Endodermal cell (in vitro differentiated cells): ENCODE measurements around the gene TEX22. TPM values are rescaled to one million over a fixed set of nuclear protein-coding genes. Genes with fewer than 3 reads are reported as not detected.

Experiments used
- DNase-seq: peaks from one replicate; pipeline ENCODE4 v3.0.0-alpha.2; 2017
- H3K27ac ChIP-seq: 2 replicates; pipeline ENCODE4 v1.5.1; 2013; ENCODE audit warnings: mild to moderate bottlenecking, low read depth, low read length, moderate library complexity
- H3K27me3 ChIP-seq: 2 replicates; pipeline ENCODE4 v1.6.1; 2013; ENCODE audit warnings: mild to moderate bottlenecking, low read length, moderate library complexity; ENCODE audit not compliant: insufficient read depth, control insufficient read depth, poor library complexity, severe bottlenecking
- H3K36me3 ChIP-seq: 2 replicates; pipeline ENCODE4 v1.7.0; 2013; ENCODE audit warnings: mild to moderate bottlenecking, low read length, moderate library complexity; ENCODE audit not compliant: control insufficient read depth, insufficient read depth
- H3K4me1 ChIP-seq: one replicate; pipeline ENCODE4 v1.7.0; 2013; ENCODE audit warnings: low read length; ENCODE audit not compliant: control insufficient read depth, insufficient read depth
- H3K4me3 ChIP-seq: 2 replicates; pipeline ENCODE4 v1.5.1; 2013; ENCODE audit warnings: mild to moderate bottlenecking, low read length, moderate library complexity
- H3K9ac ChIP-seq: 2 replicates; pipeline ENCODE4 v1.6.1; 2013; ENCODE audit warnings: mild to moderate bottlenecking, low read length, moderate library complexity; ENCODE audit not compliant: poor library complexity, severe bottlenecking; ENCODE audit errors: extremely low read depth
- H3K9me3 ChIP-seq: 2 replicates; pipeline ENCODE4 v1.6.1; 2013; ENCODE audit warnings: mild to moderate bottlenecking, low read length, moderate library complexity; ENCODE audit not compliant: control insufficient read depth
- H3K27ac Mint-ChIP-seq: 2 replicates; pipeline ENCODE4 v1.8.0; 2020; ENCODE audit warnings: mixed read lengths
- H3K27me3 Mint-ChIP-seq: 2 replicates; pipeline ENCODE4 v1.8.0; 2021; ENCODE audit warnings: mild to moderate bottlenecking, mixed read lengths; ENCODE audit not compliant: insufficient read depth
- H3K36me3 Mint-ChIP-seq: 2 replicates; pipeline ENCODE4 v1.8.0; 2020; ENCODE audit warnings: low read depth, mixed read lengths
- H3K4me1 Mint-ChIP-seq: 2 replicates; pipeline ENCODE4 v1.8.0; 2020; ENCODE audit warnings: mixed read lengths
- H3K4me3 Mint-ChIP-seq: 2 replicates; pipeline ENCODE4 v1.8.0; 2020; ENCODE audit warnings: mild to moderate bottlenecking, moderate library complexity, mixed read lengths
- H3K9me3 Mint-ChIP-seq: 2 replicates; pipeline ENCODE4 v1.8.0; 2020; ENCODE audit warnings: mild to moderate bottlenecking, mixed read lengths
- WGBS, 2 experiments: methylation state at CpG; one replicate each; pipeline versions ENCODE4 v1.1.5 to v1.1.7; 2013; ENCODE audit warnings: missing lambda C conversion rate in 2 of 2, mixed read lengths in 1 of 2; ENCODE audit not compliant: insufficient coverage in 1 of 2, insufficient read length in 1 of 2; 5-methylcytosine and 5-hydroxymethylcytosine counted together
- total RNA-seq, 2 donors: library from RNA; stranded (reverse); fragmentation: NEBNext Ultra II Directional in 1 of 2; extraction: Animal tissue kit (Norgen Biotek cat#: 25700) in 1 of 2; gene quantifications; 2 replicates in 1 of 2; 3 replicates in 1 of 2; pipeline ENCODE4 v1.2.1, GENCODE V29; 2021
- TF ChIP-seq, protein P1 (sequence below): fragments of 200-600 bp; sonication (generic); conservative IDR thresholded peaks from 2 replicates; pipeline ENCODE4 v1.5.0; 2021; ENCODE audit warnings: antibody characterized with exemption, mild to moderate bottlenecking

TEX22 gene
- total RNA-seq, 2 donors from 2014 or later: 1.9 to 3.5 TPM

DNA sequence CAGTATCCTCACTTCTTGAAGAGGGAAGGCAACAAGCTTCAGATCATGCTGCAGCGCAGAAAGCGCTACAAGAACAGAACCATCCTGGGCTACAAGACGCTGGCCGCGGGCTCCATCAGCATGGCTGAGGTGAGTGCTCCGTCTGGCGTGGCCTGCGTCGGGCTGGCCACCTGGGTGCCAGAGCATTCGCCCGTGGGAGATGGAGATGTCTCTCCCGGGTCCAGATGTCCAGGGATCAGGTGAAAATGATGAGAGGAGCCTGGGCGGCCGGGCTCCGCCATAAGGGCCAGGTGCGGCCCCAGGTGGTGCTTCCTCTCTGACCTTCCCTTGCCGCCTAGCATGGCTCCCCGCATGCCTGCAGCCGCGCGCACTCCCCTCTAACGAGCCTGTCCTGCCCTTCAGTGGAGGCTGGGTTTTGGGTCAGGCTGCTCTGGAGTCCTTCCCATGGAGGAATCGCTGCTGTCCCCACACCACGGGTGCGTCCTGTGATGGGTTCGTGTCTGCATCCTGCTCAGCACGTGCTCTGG is 43.2 kb upstream of the TEX22 start:
- no peak overlapping the region for H3K27ac ChIP-seq
- no peaks in the 10 kb centered on the region for H3K9me3 Mint-ChIP-seq
- DNase-seq: no peak
- H3K27me3 Mint-ChIP-seq: no peaks in the 10 kb centered on the region
- H3K4me1 ChIP-seq: no peaks in the 10 kb centered on the region
- 94 to 96% methylated on average over 17 to 27 of the region's 27 CpGs for WGBS, 2 experiments
- TF ChIP-seq, protein P1, sequence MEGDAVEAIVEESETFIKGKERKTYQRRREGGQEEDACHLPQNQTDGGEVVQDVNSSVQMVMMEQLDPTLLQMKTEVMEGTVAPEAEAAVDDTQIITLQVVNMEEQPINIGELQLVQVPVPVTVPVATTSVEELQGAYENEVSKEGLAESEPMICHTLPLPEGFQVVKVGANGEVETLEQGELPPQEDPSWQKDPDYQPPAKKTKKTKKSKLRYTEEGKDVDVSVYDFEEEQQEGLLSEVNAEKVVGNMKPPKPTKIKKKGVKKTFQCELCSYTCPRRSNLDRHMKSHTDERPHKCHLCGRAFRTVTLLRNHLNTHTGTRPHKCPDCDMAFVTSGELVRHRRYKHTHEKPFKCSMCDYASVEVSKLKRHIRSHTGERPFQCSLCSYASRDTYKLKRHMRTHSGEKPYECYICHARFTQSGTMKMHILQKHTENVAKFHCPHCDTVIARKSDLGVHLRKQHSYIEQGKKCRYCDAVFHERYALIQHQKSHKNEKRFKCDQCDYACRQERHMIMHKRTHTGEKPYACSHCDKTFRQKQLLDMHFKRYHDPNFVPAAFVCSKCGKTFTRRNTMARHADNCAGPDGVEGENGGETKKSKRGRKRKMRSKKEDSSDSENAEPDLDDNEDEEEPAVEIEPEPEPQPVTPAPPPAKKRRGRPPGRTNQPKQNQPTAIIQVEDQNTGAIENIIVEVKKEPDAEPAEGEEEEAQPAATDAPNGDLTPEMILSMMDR: no peak
- no peak overlapping the region for H3K9ac ChIP-seq
- peaks cover 3% of the 10 kb centered on the region for H3K36me3 ChIP-seq
- no peaks in the 10 kb centered on the region for H3K27me3 ChIP-seq
- H3K27ac Mint-ChIP-seq: no peak overlapping the region
- H3K36me3 Mint-ChIP-seq: peaks cover 6% of the 10 kb centered on the region
- H3K9me3 ChIP-seq: no peaks in the 10 kb centered on the region
- no peak overlapping the region for H3K4me3 ChIP-seq
- no peak overlapping the region for H3K4me3 Mint-ChIP-seq
- H3K4me1 Mint-ChIP-seq: peaks cover 2% of the 10 kb centered on the region

DNA sequence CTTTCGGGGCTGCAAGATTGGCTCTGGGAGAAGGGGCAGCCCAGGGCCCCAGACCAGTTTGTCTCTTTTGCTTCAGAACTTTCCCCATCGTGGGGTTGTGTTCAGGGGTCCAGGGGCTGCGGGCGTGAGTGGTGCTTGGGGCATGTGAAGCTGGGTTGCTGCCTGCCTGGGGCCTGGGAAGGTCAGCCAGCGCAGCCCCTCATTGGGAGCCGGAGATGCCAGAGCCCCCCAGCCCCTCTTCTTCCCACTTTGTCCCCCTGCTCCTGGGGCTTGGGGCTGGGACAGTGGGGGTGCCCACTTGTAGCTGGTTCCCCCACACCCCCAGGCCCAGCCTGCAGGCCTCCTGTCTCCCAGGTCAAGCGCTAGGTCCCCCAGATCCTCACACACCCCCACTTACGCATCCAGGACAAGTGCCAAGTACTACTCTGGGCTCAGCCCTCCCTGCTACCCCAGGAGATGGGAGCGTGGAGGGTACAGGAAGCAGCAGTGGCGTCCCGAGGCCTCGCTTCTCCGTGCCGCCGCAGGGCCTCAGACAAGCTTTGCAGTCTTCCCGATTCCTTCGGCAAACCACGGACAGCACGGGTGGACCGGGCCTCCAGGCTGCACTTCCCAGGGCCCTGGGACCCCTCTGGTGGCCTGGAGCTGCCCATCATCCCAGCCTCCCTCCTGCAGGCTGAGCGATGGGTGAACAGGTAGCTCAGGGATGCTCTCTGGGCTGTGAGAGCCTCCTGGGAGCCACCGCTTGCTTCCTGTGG is 42.3 kb upstream of the TEX22 start:
- H3K27me3 ChIP-seq: no peaks in the 10 kb centered on the region
- DNase-seq: no peak
- peaks cover 10% of the 10 kb centered on the region for H3K36me3 ChIP-seq
- peaks cover 4% of the 10 kb centered on the region for H3K9me3 ChIP-seq
- peaks cover 2% of the 10 kb centered on the region for H3K4me1 Mint-ChIP-seq
- H3K4me3 Mint-ChIP-seq: no peak overlapping the region
- no peak overlapping the region for H3K9ac ChIP-seq
- H3K4me3 ChIP-seq: no peak overlapping the region
- no peak overlapping the region for H3K27ac ChIP-seq
- H3K9me3 Mint-ChIP-seq: no peaks in the 10 kb centered on the region
- no peaks in the 10 kb centered on the region for H3K4me1 ChIP-seq
- 90 to 92% methylated on average over 18 to 22 of the region's 22 CpGs for WGBS, 2 experiments
- H3K27me3 Mint-ChIP-seq: no peaks in the 10 kb centered on the region
- peaks cover 12% of the 10 kb centered on the region for H3K36me3 Mint-ChIP-seq
- TF ChIP-seq, protein P1: no peak
- H3K27ac Mint-ChIP-seq: no peak overlapping the region

DNA sequence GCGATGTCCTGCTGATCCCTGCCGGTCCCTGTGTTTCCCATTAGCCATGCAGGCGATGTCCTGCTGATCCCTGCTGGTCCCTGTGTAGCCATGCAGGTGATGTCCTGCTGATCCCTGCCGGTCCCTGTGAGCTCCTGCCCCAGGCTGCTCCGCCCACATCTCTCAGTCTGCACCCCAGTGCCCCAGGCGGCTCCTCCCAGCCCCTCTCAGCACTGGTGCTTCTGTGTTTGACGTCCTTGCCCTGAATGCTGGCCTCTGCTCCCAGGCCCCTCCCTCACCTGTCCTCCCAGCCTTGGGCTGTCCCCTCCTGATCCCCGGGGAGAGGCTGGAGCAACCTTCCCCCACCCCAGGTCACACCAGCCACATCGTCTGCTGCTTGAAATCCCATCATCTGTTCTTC is 41.4 kb upstream of the TEX22 start:
- H3K4me1 ChIP-seq: no peaks in the 10 kb centered on the region
- peaks cover 11% of the 10 kb centered on the region for H3K36me3 ChIP-seq
- WGBS, 2 experiments: 69 to 90% methylated on average over 3 to 9 of the region's 9 CpGs
- H3K27ac ChIP-seq: no peak overlapping the region
- peaks cover 20% of the 10 kb centered on the region for H3K36me3 Mint-ChIP-seq
- H3K4me3 Mint-ChIP-seq: no peak overlapping the region
- no peaks in the 10 kb centered on the region for H3K9me3 Mint-ChIP-seq
- no peak overlapping the region for H3K27ac Mint-ChIP-seq
- no peak overlapping the region for H3K9ac ChIP-seq
- H3K27me3 Mint-ChIP-seq: no peaks in the 10 kb centered on the region
- H3K4me3 ChIP-seq: no peak overlapping the region
- H3K9me3 ChIP-seq: peaks cover 5% of the 10 kb centered on the region
- no peaks in the 10 kb centered on the region for H3K27me3 ChIP-seq
- DNase-seq: peak; percentile 73
- H3K4me1 Mint-ChIP-seq: peaks cover 2% of the 10 kb centered on the region
- TF ChIP-seq, protein P1: no peak
